ENCODE results near the gene VCAN. TPM values are rescaled to one million over a fixed set of nuclear protein-coding genes. Genes with fewer than 3 reads are reported as not detected.

The VCAN gene
- total and polyA plus RNA-seq, 4 donors: 145 to 610 (median 328) TPM

DNA sequence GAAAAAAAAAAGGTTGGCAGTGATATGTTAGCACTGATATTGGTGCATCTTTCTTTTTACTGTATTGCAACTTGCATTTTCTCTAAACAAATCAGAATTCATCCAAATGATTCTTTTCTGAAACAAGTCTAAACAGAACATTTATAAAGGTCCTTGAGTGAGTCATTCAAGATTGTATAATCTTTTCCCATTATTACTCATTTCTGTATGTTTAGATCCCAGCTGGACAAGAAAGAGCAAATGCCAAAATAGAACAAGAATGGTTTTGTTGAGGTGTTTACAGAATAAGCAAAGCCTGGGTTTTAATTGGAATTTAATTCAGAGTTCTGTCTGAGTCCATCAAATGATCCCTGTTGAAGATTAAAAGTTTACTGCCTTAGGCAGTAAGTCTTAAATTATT, 112.3 kb downstream of the VCAN start:
- no peak for DNase-seq (ENCODE audit: low read depth in 4 of 6, low spot score in 6 of 6)
- H3K9me3 ChIP-seq (ENCODE audit: control insufficient read depth, insufficient read depth, low read length): no peaks in the 10 kb centered on the region
- no peak overlapping the region for H3K27ac ChIP-seq (ENCODE audit: low read depth, low read length)
- no peaks in the 10 kb centered on the region for H3K27me3 ChIP-seq (ENCODE audit: control insufficient read depth, insufficient read depth, low read length)
- no peaks in the 10 kb centered on the region for H3K36me3 ChIP-seq (ENCODE audit: control insufficient read depth, insufficient read depth, low read length)
- H3K4me1 ChIP-seq (ENCODE audit: control insufficient read depth, insufficient read depth, low read length): no peaks in the 10 kb centered on the region
- no peak overlapping the region for H3K4me3 ChIP-seq (ENCODE audit: low read depth, low read length)

DNA sequence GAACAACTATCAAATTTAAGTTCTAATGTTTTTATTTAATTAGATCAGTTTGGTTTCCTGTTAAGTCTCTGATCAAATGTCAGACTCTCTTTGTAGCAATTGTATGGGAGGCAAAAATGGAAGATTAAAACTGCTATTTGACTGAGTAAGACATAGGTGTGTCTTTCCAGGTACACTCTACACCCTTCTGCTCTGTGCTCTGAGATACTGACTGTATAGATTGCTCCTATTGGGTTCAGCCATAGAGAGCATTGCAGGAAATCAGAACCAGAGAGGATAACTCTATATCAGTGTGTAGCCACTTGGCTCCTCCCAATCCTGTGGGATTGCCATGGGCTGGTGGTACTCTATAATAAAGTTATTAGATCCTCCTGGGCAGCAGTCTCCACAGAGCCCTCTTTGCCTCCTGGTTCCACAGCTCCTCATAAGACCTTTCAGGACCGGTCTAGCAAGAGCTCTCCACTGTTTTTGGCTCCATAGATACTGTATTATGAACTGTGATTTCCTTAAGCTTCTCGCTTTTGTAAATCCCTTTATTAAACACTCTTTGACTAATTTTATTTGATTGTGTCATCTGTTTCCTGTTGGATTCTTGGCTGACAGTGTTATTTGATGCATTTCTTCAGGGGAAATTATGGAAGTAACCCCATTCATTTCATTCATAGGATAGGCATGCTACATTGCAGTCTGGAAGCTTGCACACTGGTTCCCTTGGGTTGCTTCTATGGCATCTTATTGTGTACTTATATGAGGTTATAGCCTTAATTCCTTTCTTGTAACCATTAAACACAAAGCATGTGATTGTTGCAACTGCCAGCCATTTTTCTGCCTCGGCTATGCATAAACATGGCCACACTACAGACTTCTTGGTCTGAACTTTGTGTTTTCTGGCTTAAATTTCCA, 115.6 kb downstream of the VCAN start:
- no peaks in the 10 kb centered on the region for H3K36me3 ChIP-seq (ENCODE audit: control insufficient read depth, insufficient read depth, low read length)
- no peak overlapping the region for H3K27ac ChIP-seq (ENCODE audit: low read depth, low read length)
- WGBS (ENCODE audit: insufficient coverage): 56% methylated on average over 1 of the region's 3 CpGs
- H3K9me3 ChIP-seq (ENCODE audit: control insufficient read depth, insufficient read depth, low read length): no peaks in the 10 kb centered on the region
- no peaks in the 10 kb centered on the region for H3K27me3 ChIP-seq (ENCODE audit: control insufficient read depth, insufficient read depth, low read length)
- H3K4me1 ChIP-seq (ENCODE audit: control insufficient read depth, insufficient read depth, low read length): no peaks in the 10 kb centered on the region
- no peak for DNase-seq (ENCODE audit: low read depth in 4 of 6, low spot score in 6 of 6)
- no peak overlapping the region for H3K4me3 ChIP-seq (ENCODE audit: low read depth, low read length)

DNA sequence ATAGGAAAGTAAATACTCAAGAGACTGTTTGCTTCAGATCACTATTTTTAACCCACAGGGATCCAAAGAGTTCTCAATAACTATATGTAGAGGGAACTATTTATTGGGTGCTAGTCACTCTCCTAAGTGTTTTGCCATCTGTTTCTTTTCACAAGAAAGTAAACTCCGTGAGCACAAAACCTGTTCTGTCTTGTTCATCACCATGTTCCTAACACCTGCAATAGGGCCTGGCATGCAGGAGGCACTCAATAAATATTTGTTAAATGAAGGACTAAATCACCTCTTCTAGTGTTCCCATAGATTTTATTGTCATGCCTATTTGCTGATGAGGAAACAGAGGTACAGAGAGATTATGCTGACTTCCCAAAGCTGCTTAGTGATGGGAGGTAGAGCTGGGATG, 118.2 kb downstream of the VCAN start:
- no peaks in the 10 kb centered on the region for H3K9me3 ChIP-seq (ENCODE audit: control insufficient read depth, insufficient read depth, low read length)
- DNase-seq (ENCODE audit: low read depth in 4 of 6, low spot score in 6 of 6): no peak
- H3K27me3 ChIP-seq (ENCODE audit: control insufficient read depth, insufficient read depth, low read length): no peaks in the 10 kb centered on the region
- no peaks in the 10 kb centered on the region for H3K4me1 ChIP-seq (ENCODE audit: control insufficient read depth, insufficient read depth, low read length)
- no peak overlapping the region for H3K4me3 ChIP-seq (ENCODE audit: low read depth, low read length)
- WGBS (ENCODE audit: insufficient coverage): no CpG with 5 or more reads among the region's 1 CpG
- H3K27ac ChIP-seq (ENCODE audit: low read depth, low read length): no peak overlapping the region
- no peaks in the 10 kb centered on the region for H3K36me3 ChIP-seq (ENCODE audit: control insufficient read depth, insufficient read depth, low read length)

DNA sequence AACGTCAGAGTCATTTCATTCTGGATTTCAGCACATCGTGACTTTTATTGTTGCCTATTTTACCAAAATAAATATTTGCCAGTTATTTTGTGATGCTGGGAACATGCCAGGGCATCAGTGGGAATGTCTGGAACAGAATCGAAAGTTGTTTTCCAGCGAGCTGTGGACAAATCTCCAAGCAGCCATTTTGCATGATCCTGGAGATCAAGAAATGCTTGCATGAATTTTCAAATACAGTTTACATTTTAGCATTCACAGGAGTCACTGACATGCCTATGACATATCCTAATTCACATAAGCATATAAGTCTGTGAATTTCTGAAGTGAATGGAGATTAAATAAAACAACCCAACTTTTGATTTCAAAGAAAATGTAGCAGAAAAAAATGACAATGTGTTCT, 119.4 kb downstream of the VCAN start:
- WGBS (ENCODE audit: insufficient coverage): 76% methylated on average over 2 of the region's 4 CpGs
- Histone ChIP-seq H3K4me1 (ENCODE audit: control insufficient read depth, insufficient read depth, low read length) (no peaks in the 10 kb centered on the region), H3K36me3 (ENCODE audit: control insufficient read depth, insufficient read depth, low read length) (no peaks in the 10 kb centered on the region), H3K4me3 (ENCODE audit: low read depth, low read length) (no peak overlapping the region), H3K27ac (ENCODE audit: low read depth, low read length) (no peak overlapping the region), H3K9me3 (ENCODE audit: control insufficient read depth, insufficient read depth, low read length) (no peaks in the 10 kb centered on the region), H3K27me3 (ENCODE audit: control insufficient read depth, insufficient read depth, low read length) (no peaks in the 10 kb centered on the region)
- DNase-seq (ENCODE audit: low read depth in 4 of 6, low spot score in 6 of 6): no peak

DNA sequence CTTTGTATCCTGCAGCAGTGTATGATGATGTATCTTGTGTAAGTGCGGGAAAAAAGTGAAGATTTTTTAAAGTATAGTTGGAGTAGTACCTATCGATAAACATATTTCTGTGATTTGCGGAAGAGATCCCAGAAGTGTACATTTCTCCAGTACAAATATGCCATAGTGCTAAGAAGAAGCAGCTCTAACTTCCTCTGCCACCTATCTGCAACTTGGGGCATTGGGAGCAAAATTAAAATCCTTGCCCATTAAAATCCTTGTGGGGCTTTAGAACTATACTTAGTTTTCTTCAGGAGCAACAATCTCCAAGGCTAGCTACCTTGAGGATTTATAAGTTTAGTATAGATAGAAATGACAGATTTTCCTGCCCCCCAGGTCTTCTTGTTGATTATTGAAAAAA, 123.7 kb downstream of the VCAN start:
- no peaks in the 10 kb centered on the region for H3K36me3 ChIP-seq (ENCODE audit: control insufficient read depth, insufficient read depth, low read length)
- WGBS (ENCODE audit: insufficient coverage): no CpG with 5 or more reads among the region's 3 CpGs
- no peaks in the 10 kb centered on the region for H3K27me3 ChIP-seq (ENCODE audit: control insufficient read depth, insufficient read depth, low read length)
- H3K9me3 ChIP-seq (ENCODE audit: control insufficient read depth, insufficient read depth, low read length): no peaks in the 10 kb centered on the region
- H3K27ac ChIP-seq (ENCODE audit: low read depth, low read length): no peak overlapping the region
- H3K4me3 ChIP-seq (ENCODE audit: low read depth, low read length): no peak overlapping the region
- H3K4me1 ChIP-seq (ENCODE audit: control insufficient read depth, insufficient read depth, low read length): no peaks in the 10 kb centered on the region
- DNase-seq (ENCODE audit: low read depth in 4 of 6, low spot score in 6 of 6): no peak

DNA sequence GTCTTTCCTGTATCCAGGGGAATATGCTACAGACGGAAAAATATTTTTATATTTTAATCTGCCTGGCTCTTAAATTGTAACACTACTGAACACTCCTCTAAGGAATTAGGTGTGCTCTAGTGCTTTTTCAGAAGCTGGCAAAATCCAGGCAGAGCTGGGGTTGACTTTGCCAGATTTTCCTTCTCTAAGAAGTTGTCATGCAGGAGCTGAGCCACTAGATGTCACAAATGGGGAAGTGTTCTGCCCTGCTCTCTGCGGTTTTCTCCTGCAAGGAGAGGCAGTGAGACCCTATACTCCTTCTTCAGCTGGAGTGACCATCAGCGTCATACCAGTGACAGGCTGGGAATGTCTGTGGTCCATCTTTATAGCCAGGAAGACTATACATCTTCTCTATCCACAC, 136.6 kb downstream of the VCAN start:
- no peaks in the 10 kb centered on the region for H3K36me3 ChIP-seq (ENCODE audit: control insufficient read depth, insufficient read depth, low read length)
- DNase-seq (ENCODE audit: low read depth in 4 of 6, low spot score in 6 of 6): peak in 5 of 6 donors; percentile 33 to 89 (median 51)
- no peak overlapping the region for H3K4me3 ChIP-seq (ENCODE audit: low read depth, low read length)
- peaks cover 5% of the 10 kb centered on the region for H3K4me1 ChIP-seq (ENCODE audit: control insufficient read depth, insufficient read depth, low read length)
- H3K9me3 ChIP-seq (ENCODE audit: control insufficient read depth, insufficient read depth, low read length): no peaks in the 10 kb centered on the region
- H3K27ac ChIP-seq (ENCODE audit: low read depth, low read length): no peak overlapping the region
- no peaks in the 10 kb centered on the region for H3K27me3 ChIP-seq (ENCODE audit: control insufficient read depth, insufficient read depth, low read length)
- WGBS (ENCODE audit: insufficient coverage): 0% methylated on average over 1 of the region's 3 CpGs

DNA sequence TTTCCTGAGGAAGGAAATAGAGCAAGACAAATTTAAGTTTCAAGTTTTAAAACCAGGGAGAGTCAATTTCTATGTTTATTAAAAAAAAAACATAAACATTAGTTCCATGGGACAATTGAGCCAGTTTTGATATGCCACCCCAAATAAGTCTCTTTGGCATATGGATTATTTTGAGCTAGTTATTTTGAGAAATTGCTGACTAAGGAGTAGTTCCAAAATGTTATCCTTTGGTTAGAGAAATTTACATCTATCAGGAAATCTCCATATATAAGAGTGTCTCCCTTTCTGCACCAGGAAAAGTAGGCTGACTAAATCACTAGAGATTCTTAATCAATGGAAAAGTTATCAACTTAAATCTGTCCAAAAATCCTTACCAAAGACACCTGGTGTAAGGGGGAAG, 143.3 kb downstream of the VCAN start:
- Histone ChIP-seq H3K27me3 (ENCODE audit: control insufficient read depth, insufficient read depth, low read length) (no peaks in the 10 kb centered on the region), H3K36me3 (ENCODE audit: control insufficient read depth, insufficient read depth, low read length) (no peaks in the 10 kb centered on the region), H3K9me3 (ENCODE audit: control insufficient read depth, insufficient read depth, low read length) (peaks cover 1% of the 10 kb centered on the region), H3K27ac (ENCODE audit: low read depth, low read length) (no peak overlapping the region), H3K4me3 (ENCODE audit: low read depth, low read length) (no peak overlapping the region), H3K4me1 (ENCODE audit: control insufficient read depth, insufficient read depth, low read length) (no peaks in the 10 kb centered on the region)
- DNase-seq (ENCODE audit: low read depth in 4 of 6, low spot score in 6 of 6): no peak

DNA sequence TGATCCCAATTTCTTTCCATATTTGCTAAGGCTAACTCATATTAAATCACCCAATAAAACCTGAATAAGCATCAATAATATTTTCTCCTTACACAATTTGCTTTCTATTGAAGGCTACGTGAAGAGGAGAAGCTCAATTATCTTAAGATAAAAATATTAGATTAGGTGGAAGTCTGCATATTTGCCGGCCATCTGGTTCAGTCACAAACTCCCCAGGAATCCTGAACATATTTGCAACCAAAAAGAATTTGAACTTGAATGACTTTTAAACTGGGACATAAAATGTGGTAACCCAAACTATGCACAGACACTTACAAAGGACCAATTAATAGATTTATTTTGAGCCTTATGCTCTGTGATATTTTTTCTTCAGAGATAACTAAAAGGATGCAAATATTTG, 156.8 kb downstream of the VCAN start:
- no peaks in the 10 kb centered on the region for H3K9me3 ChIP-seq (ENCODE audit: control insufficient read depth, insufficient read depth, low read length)
- no peaks in the 10 kb centered on the region for H3K36me3 ChIP-seq (ENCODE audit: control insufficient read depth, insufficient read depth, low read length)
- no peaks in the 10 kb centered on the region for H3K4me1 ChIP-seq (ENCODE audit: control insufficient read depth, insufficient read depth, low read length)
- no peak overlapping the region for H3K4me3 ChIP-seq (ENCODE audit: low read depth, low read length)
- no CpG with 5 or more reads among the region's 2 CpGs for WGBS (ENCODE audit: insufficient coverage)
- no peaks in the 10 kb centered on the region for H3K27me3 ChIP-seq (ENCODE audit: control insufficient read depth, insufficient read depth, low read length)
- no peak overlapping the region for H3K27ac ChIP-seq (ENCODE audit: low read depth, low read length)
- no peak for DNase-seq (ENCODE audit: low read depth in 4 of 6, low spot score in 6 of 6)

Measured in spinal cord (tissue), 10 donors.